Body of pancreas (tissue), 4 donors: Measurements from ENCODE around the gene VTI1A. TPM values are rescaled to one million over a fixed set of nuclear protein-coding genes. Genes with fewer than 3 reads are reported as not detected.

Experiments
- ATAC-seq: fragments of 150-250 bp; one replicate; pipeline ENCODE4 v1.9.1; 2016
- DNase-seq, 4 donors: peaks; one replicate each; pipeline ENCODE4 v3.0.0-alpha.2; 2019
- H3K27ac ChIP-seq, 4 donors: fragments of 200-600 bp; sonication (generic); 1 replicate in 3 of 4; 2 replicates in 1 of 4; pipeline versions ENCODE4 v1.5.1 to v1.6.1; 2016 to 2019; ENCODE audit warnings: mild to moderate bottlenecking in 1 of 4, mixed read lengths in 1 of 4, moderate library complexity in 1 of 4
- H3K27me3 ChIP-seq, 2 donors: fragments of 200-600 bp; sonication (generic); one replicate each; pipeline ENCODE4 v1.6.0; 2016; ENCODE audit warnings: mild to moderate bottlenecking in 1 of 2
- H3K36me3 ChIP-seq, 2 donors: fragments of 200-600 bp; sonication (generic); replicated peaks in 1 of 2; 2 replicates each; pipeline ENCODE4 v1.5.1; 2016; ENCODE audit warnings: low read depth in 2 of 2; ENCODE audit not compliant: insufficient read depth in 1 of 2
- H3K4me1 ChIP-seq: fragments of 200-600 bp; sonication (generic); one replicate; pipeline ENCODE4 v1.6.0; 2016
- H3K4me3 ChIP-seq, 2 donors: fragments of 200-600 bp; sonication (generic); 1 replicate in 1 of 2; 2 replicates in 1 of 2; pipeline ENCODE4 v1.5.1; 2016 to 2019
- H3K9me3 ChIP-seq, 3 donors: fragments of 200-600 bp; sonication (generic); 1 replicate in 2 of 3; 2 replicates in 1 of 3; pipeline ENCODE4 v1.5.1; 2016
- POLR2A ChIP-seq, 3 donors: fragments of 450-650 bp; IDR thresholded peaks; one replicate each; pipeline ENCODE4 v1.6.1; 2016; ENCODE audit warnings: antibody characterized with exemption in 3 of 3, mild to moderate bottlenecking in 2 of 3
- WGBS, 2 donors: methylation state at CpG; one replicate each; pipeline ENCODE4 v1.1.5; 2017; 5-methylcytosine and 5-hydroxymethylcytosine counted together
- intact Hi-C: fragments of 100-400 bp; cut with DNase I; formaldehyde crosslinking; loops from one replicate; pipeline ENCODE4 v1.15.1; 2023
- total RNA-seq, 2 donors: library from RNA; depleted of rRNA; stranded (reverse); fragments of >200 nt; gene quantifications; one replicate each; pipeline ENCODE4 v1.1.0, GENCODE V29; 2016
- TF ChIP-seq, protein P1 (sequence below), 7 experiments: fragments of 450-650 bp in 4 of 7; fragments of 200-600 bp in 3 of 7; sonication (generic) in 3 of 7; IDR thresholded peaks; one replicate each; pipeline ENCODE4 v1.5.1; 2016 to 2019; ENCODE audit warnings: antibody characterized with exemption in 7 of 7

Gene VTI1A
- total RNA-seq, 2 donors from 2014 or later = 28.3 to 84.4 TPM

DNA sequence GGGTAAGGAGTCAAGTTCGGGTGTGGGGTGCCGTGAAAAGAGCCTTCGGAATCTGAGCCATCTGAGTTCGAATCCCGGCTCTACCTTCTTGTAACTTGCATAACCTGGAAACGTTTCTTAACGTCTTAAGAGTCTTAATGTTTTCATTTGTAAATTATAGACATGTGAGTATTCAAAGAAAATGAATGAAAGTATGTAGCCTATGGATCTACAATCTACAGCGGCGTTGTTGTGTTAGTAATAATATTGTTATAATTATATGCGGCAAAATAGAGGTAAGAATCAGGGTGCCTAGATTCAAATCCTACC is 559 bp downstream of the VTI1A start:
- H3K4me1 ChIP-seq = peaks cover 24% of the 10 kb centered on the region
- no peaks in the 10 kb centered on the region for H3K27me3 ChIP-seq
- 2% methylated on average over 10 of the region's 10 CpGs for WGBS, 2 donors
- TF ChIP-seq, protein P1, sequence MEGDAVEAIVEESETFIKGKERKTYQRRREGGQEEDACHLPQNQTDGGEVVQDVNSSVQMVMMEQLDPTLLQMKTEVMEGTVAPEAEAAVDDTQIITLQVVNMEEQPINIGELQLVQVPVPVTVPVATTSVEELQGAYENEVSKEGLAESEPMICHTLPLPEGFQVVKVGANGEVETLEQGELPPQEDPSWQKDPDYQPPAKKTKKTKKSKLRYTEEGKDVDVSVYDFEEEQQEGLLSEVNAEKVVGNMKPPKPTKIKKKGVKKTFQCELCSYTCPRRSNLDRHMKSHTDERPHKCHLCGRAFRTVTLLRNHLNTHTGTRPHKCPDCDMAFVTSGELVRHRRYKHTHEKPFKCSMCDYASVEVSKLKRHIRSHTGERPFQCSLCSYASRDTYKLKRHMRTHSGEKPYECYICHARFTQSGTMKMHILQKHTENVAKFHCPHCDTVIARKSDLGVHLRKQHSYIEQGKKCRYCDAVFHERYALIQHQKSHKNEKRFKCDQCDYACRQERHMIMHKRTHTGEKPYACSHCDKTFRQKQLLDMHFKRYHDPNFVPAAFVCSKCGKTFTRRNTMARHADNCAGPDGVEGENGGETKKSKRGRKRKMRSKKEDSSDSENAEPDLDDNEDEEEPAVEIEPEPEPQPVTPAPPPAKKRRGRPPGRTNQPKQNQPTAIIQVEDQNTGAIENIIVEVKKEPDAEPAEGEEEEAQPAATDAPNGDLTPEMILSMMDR (IDR thresholded peaks at IDR 0.05) = no peak
- no peak for TF ChIP-seq POLR2A (IDR thresholded peaks at IDR 0.05)
- DNase-seq (no peak), ATAC-seq (no peak)
- H3K4me3 ChIP-seq = peak overlapping the region; percentile 75 to 85
- H3K36me3 ChIP-seq = no peaks in the 10 kb centered on the region
- no peaks in the 10 kb centered on the region for H3K9me3 ChIP-seq
- intact Hi-C loops = no loop called here
- peak overlapping the region in 3 of 4 donors; percentile 82 to 94 (median 91) for H3K27ac ChIP-seq

DNA sequence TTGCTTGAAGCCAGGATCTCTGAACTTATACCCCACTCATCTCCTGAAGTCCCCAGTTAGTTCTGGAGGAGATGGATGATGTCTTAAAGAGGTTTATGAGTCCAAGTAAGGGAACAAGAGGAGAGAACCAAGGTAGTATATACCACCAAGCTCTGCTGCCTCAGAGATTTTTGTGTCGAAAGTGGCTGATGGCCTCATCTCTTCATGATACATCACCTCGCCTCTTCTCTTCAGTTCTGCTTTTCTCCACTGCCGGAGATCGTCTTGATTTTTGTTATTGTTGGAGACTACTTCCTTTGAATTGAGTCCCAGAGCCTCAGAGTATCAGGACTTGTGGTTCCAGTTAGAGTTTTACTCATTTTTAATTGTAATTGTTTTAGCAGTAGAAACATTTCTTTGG is 1.9 kb downstream of the VTI1A start:
- ATAC-seq = no peak
- Histone ChIP-seq H3K36me3 (no peaks in the 10 kb centered on the region), H3K9me3 (no peaks in the 10 kb centered on the region), H3K27ac (no peak overlapping the region), H3K27me3 (no peaks in the 10 kb centered on the region), H3K4me1 (peaks cover 24% of the 10 kb centered on the region), H3K4me3 (no peak overlapping the region)
- intact Hi-C loops = no loop called here
- TF ChIP-seq POLR2A (IDR thresholded peaks at IDR 0.05) = no peak
- TF ChIP-seq, protein P1 (IDR thresholded peaks at IDR 0.05) = no peak
- DNase-seq = no peak
- 68 to 89% methylated on average over 4 of the region's 4 CpGs for WGBS, 2 donors

DNA sequence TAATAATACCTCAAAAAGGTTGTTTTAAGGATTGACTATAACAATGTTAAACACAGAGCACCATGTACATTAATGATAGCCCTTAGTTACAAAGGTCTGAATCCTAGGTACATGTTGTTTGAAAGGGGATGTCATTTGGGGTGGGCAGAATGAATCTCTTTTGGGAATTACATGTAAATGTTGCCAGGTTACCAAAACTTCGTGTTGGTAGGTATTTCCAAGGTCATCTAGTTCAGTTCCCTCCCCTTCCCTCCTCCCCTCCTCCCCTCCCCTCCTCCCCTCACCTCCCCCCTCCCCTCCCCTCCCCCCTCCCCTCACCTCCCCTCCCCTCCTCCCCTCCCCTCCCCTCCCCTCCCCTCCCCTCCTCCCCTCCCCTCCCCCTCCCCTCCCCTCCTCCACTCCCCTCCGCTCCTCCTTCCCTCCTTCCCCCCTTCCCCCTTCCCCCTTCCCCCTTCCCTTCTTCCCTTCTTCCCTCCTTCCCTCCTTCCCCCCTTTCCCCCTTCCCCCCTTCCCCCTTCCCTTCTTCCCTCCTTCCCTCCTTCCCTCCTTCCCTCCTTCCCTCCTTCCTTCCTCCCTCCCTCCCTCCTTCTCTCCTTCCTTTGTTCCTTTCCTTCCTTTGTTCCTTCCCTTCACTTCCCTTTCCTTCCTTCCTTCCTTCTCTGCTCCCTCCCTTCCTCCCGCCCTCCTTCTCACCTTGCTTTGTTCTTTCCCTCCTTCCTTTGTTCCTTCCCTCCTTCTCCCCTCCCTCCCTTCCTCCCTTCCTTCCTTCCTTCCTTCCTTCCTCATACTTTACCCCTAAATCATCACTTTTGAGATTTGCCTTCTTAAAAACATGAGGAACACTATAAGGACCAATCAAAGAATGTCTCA is 8.1 kb downstream of the VTI1A start:
- no peaks in the 10 kb centered on the region for H3K27me3 ChIP-seq
- no peak overlapping the region for H3K27ac ChIP-seq
- H3K9me3 ChIP-seq = no peaks in the 10 kb centered on the region
- H3K36me3 ChIP-seq = no peaks in the 10 kb centered on the region
- no peaks in the 10 kb centered on the region for H3K4me1 ChIP-seq
- no peak overlapping the region for H3K4me3 ChIP-seq
- ATAC-seq (no peak), DNase-seq (no peak)
- intact Hi-C loops = no loop called here
- WGBS, 2 donors = 56 to 61% methylated on average over 2 to 3 of the region's 3 CpGs
- TF ChIP-seq, protein P1 (IDR thresholded peaks at IDR 0.05) = no peak
- no peak for TF ChIP-seq POLR2A (IDR thresholded peaks at IDR 0.05)

DNA sequence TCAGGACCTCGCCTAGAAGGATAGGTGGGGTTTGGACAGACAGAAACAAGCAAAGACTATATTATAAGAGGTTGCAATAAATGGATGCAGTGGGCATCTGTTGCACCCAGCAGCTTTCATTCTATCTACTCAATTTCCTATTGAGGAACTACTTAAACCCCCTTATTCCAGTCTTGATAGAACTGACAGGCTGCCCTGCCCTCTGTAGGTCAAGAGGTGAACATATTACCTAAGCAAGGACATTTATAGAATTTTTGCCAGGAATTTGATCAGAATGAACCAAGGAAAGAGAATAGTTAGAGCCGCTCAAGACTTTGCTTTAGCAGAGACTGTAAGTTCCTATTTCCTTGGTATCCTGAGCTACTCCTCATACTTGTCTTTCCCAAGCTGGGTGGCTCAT is 9.5 kb downstream of the VTI1A start:
- no peak for ATAC-seq
- intact Hi-C loops = no loop called here
- no peaks in the 10 kb centered on the region for H3K4me1 ChIP-seq
- H3K27me3 ChIP-seq = no peaks in the 10 kb centered on the region
- 94 to 97% methylated on average over 2 of the region's 2 CpGs for WGBS, 2 donors
- no peaks in the 10 kb centered on the region for H3K9me3 ChIP-seq
- no peak overlapping the region for H3K27ac ChIP-seq
- H3K4me3 ChIP-seq = no peak overlapping the region
- TF ChIP-seq, protein P1 (IDR thresholded peaks at IDR 0.05) = no peak
- TF ChIP-seq POLR2A (IDR thresholded peaks at IDR 0.05) = no peak
- H3K36me3 ChIP-seq = peaks cover 0 to 2% of the 10 kb centered on the region in 2 donors
- no peak for DNase-seq

DNA sequence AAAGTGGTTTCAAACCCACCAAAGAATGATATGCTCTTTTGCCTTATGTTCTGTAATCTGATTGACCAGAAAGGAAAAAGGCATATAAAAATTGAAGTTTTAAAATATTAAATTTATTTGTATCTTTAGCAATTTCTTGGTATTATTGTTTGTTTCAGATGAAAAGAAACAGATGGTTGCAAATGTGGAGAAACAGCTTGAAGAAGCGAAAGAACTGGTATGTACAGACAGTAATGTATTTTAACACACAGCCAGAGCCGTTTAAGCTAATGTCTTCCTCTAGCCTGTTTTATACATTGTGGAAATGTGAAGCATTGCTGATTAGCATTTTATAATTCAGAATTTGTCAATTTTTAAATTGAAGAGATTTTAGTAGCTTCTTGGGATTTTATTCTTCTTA is 13.4 kb downstream of the VTI1A start:
- intact Hi-C loops = no loop called here
- TF ChIP-seq, protein P1 (IDR thresholded peaks at IDR 0.05) = no peak
- no peak for TF ChIP-seq POLR2A (IDR thresholded peaks at IDR 0.05)
- 93 to 95% methylated on average over 2 of the region's 2 CpGs for WGBS, 2 donors
- no peak overlapping the region for H3K27ac ChIP-seq
- no peaks in the 10 kb centered on the region for H3K9me3 ChIP-seq
- no peak overlapping the region for H3K4me3 ChIP-seq
- DNase-seq = no peak
- H3K4me1 ChIP-seq = no peaks in the 10 kb centered on the region
- no peak for ATAC-seq
- H3K27me3 ChIP-seq = no peaks in the 10 kb centered on the region
- peaks cover 6 to 7% of the 10 kb centered on the region in 2 donors for H3K36me3 ChIP-seq
